ENCODE data around the gene SPTSSB.
A peak's percentile ranks its signal among the peaks of the same experiment; 100 is the strongest.

The SPTSSB gene, protein sequence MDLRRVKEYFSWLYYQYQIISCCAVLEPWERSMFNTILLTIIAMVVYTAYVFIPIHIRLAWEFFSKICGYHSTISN
- total RNA-seq = 0 to 0.18 (median 0) reads per million in 18 experiments

DNA sequence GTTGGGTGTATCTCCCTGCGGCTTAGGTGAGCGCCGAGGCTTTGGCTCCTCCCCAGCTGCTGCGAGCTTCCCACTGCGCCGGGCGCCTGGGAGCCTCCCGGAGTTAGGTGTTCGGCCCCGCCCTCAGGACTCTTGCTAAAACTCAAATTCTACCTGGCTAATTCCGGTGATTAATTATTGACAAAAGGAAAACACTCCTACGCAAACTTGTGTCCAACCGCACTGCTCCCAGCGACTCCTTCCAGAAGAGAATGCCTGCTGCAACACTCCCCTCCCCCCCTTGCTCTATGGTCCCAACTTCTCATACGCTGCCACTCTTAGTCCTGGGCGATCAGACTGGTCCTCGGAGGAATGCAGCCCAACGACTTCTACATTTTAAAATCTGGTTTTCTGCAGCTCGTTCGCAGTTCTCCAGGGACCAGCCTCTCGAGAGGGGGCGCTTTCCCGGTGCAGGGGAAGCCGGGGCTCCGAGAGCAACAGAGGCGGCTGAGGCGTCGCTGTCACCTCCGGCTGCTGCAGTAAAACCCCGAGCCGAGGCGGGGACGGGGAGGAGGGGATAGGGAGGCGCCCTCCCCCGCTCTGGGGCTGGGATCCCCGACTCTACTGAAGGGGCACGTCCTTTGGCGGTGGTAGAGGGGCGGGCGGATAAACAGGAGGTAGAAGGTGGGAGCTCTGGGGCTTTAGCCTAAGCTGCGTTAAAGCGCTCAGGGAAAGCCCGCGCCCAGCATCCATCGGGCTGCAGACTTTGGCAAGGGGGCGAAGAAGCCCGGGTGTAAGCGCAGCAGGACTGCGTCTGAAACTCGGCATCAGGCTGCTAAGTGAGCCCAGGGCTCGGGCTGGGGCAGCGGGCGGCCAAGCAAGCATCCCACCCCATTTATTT is at the start of gene SPTSSB:
Gene SPTSSB (minus strand): TSS at position 77 of the 880 bp plus-strand sequence. CDS start 25,194 bp downstream, outside the sequence.
- DNase-seq = peak; percentile 23 to 28

DNA sequence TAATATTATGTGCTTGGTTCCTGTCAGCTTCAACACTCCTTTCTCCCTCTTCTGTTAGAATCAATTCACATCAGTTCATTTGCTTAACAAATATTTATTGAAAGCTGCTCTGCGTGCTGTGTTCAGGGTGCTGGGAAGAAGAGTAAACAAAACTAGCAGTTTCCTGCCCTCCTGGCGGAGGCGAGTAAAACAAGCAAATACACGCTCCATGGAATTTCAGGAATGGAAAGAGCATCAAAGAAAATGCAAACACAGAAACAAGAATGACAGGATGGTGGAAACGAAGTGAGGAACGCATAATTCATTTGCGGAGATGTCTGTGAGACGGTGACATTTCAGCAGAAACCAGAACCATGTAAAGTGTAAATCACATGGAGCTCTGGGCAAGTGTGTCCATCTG is 49.4 kb upstream of the SPTSSB start:
- DNase-seq = no peak

DNA sequence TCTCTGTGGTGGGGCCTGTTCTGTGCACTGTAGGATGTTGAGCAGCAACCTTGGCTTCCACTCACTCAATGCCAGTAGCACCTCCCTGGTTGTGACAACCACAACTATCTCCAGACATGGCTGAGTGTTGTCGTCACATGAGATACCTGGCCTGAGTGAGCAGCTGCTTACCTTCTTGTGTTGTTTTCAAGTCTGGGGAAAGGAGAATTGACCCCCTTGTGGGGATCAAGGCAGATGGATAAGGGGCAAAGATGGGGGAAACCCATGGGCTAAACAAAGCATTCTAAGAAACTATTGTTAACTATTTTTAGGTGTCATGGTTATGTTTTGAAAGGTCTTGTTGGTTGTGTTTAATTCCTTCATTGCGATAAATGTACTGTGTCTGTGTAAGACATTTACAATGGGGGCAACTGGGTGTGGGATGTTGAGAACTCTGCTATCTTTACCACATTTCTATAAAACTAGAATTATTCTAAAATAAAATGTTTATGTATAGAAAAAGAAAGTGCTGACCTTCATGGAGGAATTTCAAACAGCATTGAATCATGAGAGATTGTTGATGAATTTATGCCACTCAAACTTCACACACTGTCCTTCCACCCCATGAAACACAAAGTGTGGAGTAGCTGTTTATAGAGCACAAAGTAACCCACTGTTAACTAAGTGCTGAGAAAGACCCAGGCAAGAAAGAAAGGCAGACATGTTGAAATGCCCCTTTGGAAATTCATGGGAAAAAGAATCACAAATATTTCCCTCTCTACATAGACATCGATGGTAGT is 48.4 kb upstream of the SPTSSB start:
- no peak for DNase-seq

DNA sequence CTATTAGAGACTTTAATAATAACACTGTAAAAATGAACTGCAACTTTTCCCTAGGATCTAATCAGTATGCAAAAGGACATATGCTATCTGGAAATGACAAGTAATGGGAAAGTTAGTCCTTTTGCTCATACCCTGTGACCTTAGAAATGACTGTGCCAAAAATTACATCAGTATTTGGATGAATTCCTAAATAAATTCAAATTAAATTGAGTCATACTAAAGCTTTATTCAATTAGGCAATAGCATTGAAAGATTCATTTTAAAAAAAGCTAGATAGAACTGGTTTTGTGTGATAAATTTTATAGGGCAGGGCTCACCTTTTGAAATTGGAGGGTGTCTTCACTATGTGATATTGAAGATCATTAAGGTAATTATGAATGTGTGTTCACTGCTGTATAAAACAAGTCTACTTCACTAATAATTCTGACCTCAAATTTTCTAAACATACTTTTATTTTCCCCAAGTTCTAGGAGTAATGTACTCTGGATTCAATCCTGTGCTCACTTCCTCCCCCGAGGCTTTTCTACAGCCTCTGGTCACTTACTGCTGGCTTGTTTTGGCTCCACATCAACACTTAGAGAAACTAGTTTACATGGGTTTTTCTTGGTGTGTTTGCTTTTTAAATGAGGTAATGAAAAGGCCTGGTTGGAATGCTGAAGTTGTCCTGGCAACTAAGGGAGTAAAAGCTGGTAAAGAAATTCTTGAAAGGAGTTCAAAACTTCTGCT is 44.4 kb upstream of the SPTSSB start:
- DNase-seq = no peak

DNA sequence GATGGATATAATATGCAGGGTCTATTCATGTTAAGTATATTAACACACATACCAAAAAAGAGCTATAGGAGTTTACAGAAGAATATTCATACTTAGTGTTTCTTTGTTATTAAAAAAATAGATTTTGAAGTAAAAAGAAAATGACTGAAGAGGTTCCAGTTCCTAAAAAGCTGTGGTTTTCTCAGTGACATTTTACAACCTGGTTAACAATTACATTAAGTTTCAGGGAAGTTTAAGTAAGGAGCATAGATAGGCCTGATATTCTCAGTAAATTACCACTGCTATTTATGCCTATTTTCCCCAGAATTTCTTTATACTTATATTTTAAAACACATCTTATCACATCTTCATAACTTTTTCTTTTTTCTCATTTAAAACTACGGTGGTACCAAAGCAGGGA is 43.6 kb upstream of the SPTSSB start:
- no peak for DNase-seq

DNA sequence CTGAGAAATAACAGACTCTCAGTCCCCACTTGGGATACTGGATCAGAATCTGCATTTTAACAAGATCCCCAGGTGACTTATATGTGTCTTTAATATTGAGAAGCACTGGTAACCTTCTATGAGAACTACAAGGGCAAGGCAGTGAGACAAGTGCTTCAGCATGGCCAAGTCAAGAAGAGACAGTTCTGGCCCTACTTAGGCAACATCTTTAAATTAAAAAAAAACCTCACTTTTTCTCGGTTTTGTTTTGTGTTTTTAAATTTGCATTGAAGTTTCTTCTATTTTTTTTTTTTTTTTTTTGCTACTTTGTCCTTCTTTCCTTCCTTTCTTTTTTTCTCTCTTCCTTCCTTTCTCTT is 42.5 kb upstream of the SPTSSB start:
- no peak for DNase-seq

DNA sequence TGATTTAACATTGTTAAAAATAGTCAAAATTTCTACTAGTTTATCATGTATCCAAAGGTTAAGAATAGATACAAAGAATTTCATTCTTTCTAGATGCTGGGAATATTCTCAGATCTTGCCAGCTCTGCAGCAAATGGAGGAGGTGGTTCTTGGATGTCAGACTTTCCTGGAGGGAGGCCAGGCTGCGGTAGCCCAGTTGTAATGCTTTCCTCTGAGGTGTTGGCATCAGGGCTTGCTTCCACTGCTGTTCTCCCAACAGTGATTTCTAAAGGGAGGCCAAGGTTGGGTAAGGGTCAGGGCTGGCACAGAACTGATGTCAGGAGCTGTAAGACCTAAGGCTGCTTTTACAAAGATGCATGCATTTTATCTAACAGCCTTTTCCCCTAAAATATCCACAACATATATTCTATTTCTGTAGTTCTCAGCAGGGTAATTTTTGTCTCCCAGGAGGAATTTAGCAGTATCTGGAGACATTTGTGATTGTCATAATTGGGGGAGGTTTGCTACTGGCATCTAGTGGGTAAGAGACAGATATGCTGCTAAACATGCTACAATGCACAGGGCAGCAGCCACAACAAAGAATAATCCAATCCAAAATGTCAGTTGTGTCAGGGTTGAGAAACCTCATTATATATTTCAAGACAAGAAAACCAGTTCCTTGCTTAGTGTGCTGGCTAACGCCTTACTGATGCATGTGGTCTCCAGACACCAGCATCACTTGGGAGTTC is 42.0 kb upstream of the SPTSSB start:
- DNase-seq = no peak

DNA sequence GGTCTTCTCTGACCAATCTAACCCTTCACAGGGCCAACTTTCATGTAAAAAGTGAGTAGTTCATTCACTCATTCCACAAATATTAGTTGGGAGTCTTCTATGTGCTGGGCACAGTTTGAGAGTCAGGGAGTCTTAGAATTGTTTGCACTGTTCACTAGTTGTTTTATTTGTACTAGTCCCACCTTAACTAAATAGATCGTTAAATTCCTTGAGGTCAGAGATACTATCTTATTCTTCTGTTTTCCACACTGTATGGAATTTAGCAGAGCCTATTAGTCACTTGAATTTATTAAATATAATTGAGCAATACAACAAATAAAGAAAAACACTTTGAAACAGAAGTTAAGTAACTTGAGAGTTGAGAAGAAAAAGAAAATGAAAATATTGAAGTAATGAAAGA is 40.8 kb upstream of the SPTSSB start:
- DNase-seq = no peak

DNA sequence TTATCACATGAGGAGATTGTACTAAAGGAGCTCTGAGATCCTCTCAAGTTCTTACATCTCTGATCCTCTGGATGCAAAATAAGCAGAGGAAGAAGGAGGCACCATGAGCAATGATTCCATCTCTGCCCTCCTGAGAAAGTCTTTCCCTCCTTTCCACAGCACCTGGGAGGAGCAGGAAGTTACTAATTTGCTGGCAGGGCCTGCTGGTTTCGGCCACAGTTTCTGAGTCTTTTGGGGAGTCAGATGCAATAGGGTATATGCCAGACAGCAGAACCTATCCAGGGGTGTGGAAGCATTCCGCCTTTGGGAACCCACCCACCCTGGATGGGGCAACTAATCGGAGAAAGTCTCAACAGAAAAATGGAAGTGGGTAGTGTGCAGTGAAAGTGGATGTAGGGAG is 38.5 kb upstream of the SPTSSB start:
- DNase-seq = no peak

DNA sequence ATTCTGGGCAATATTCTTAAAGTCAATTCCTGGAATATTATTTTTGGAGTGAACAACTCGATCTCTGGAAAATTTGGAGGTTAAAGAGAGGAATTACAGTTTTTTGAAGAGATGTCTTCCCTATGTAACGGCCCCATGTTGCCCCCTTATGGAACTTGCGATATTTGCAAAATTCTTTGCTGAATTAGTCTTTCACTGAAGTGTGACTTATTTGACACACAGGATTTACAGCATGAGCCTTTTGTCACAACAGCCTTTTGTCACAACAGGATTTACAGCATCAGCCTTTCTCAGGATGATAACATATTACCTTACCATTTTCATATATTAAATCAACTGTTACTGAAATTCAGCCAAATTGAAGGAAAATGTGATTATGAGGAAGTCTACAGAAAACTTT is 37.8 kb upstream of the SPTSSB start:
- peak; percentile 66 to 69 for DNase-seq

DNA sequence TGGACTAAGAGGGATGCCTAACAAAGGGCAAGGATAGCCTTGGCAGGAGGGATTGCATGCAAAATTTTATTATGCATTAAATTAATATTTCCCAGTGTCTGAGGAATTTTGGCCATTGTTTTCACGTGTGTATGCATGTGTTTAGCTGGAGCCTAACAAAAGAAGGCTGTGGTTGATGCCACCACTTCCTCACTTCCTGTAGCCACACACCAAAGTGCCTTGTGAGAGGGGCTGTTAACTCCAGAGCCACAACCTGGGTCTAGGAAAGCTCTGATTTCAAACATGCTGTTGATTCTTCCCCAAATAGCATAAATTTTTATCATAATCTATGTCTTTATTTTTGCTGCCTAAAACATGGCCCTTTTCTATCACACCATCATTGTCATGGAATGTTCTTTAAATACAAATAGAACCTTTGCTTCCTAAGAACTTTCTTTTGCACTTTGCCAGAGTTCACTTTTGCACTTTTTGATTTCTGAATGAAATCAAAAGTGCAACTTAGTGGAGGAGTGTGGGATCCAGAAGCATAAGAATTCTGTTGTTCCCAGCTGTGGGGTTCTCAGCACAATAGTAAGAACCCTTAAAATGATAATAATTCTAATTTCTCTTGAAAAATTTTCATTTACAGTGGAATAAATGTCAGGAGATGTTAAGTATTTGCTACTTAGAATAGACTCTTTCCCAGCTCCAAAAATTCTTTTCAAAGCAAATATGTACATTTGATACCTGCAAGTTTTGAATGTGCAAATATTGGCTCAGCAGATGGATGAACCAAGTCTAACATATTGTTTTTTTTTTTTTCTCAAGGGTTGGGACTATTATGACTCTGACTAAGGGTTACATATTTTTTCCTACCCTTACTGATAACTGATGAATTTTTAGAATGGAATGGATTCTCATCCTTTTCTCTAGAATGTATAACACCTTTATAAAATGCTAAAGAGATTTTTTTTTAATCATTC is 35.6 kb upstream of the SPTSSB start:
- no peak for DNase-seq

DNA sequence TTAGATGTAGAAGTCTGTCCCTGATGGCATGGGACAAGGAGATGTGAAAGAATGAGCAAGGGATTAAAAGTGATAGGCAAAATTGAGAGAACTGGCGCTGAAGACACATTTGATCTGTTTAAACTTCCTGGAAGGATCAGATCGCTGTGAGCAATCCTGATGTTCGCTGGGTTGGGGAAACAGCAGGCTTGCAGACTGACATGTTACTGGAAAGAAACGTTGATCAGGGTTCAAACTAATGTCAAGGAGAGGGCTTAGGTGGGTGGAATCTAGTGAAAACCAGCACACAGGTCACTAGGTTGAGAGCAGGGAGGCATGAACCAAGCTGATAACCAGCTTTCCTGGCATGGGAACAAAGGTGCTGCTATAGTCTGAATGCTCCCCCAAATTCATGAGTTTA is 34.5 kb upstream of the SPTSSB start:
- no peak for DNase-seq

DNA sequence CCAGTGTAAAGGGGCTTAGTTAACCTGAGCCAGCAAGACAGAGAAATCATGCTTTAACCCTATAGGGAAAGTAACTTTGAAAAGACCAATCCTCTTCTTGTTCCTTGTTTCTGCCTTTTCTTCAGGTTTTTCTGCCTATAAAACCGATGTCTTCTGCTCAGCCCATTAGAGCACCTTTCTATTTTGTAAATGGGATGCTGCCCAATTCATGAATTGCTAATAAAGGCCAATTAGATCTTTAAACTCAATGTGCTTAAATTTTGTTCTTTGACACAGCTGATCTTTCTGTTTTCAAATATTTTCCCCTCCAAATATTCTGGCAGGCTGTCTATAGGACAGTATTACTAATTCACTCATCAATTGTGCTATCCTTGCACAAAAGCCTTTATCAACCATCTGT is 33.8 kb upstream of the SPTSSB start:
- no peak for DNase-seq

DNA sequence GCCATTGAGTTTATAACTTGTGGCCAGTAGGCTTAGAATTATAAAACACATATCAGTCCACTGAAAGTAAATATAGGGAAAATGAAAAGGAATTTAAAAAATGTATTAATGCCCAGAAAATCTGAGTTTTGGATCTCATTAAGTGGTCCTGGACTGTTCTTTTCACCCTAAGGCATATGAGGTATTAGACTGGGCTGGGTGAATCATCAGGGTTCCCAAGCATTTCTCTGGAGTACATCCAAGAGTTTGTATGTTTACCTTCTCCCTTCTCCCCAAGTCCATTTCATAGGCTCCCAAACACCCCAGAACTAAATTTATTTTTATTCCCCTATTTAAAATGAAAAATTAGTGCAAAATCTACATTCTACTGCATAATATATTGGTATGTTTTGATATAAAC is 31.9 kb upstream of the SPTSSB start:
- DNase-seq = no peak

DNA sequence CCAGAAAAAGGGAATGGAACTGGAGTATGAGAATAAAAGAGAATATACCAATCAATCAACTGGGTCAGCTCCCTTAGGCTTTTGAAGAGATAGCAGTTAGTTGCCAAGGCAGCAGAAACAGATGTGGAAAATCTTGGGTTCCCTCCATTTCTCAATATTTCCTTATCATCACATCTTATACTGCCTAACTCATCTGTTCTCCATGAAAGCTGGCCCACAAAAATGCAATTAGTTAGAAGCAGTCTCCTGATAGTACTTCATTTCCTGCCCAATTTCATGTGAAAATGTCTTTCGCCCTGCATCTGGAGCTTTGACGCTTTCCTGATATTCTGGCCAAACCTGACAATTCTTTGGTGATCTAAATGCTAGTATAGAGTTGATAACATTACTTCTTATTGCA is 30.1 kb upstream of the SPTSSB start:
- DNase-seq = no peak

DNA sequence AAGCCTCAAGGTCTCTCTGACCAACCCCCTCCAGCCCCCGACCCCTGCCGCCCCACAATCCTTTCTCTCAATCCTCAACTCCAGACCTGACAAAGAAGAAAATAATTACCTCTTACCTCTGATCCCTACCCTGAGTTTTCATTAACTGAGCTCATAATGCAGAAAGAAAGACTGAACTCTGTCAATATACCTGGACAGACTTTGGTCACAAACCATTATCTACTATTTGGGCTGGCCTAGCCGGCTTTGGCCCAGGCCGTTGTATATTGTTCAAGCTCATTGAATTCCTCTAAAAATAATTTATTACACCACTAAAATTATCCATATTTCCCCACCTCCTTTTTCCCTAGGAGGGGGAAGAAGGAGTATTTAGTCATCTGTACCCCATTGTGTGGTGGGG is 29.3 kb upstream of the SPTSSB start:
- no peak for DNase-seq

DNA sequence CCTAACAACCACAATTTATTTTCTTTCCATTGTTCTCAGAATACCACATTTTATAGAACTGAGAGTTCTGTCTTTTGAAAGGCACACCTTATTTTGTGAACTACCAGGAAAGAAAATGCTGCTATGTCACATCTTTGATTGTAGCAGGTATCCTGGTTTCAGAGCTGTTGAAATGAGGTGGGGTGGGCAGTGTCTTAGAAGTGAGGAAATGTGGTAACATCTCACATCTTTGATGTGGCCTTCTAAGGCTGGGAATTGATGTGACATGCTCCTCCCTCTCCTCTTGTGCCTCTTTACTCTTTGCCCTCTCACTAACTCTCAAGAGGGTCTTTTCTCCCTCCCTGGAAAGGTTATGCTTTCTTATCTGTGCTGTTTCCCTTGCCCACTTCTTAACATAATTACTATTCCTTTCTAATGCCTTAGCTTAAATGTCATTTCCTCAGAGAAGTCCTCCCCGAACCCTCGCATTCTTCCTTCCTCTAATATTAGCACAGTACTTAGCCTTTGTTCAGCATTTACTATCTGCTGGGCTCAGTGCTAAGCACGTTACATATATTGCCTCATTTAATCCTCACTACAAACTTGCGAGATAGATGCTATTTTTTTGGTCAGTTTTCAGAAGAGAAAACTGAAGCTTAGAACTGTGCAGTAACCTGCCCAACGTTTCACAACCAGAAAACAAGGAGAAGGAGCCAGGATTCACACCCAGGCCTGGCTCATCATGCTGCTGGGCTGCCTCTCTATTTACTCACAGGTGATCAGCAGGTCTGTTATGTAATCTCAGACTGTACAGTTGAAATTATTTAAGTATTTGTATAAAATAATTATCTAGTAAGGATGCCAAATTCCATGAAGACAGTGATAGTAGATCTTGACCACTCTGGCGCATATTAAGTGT is 24.0 kb upstream of the SPTSSB start:
- DNase-seq = no peak

DNA sequence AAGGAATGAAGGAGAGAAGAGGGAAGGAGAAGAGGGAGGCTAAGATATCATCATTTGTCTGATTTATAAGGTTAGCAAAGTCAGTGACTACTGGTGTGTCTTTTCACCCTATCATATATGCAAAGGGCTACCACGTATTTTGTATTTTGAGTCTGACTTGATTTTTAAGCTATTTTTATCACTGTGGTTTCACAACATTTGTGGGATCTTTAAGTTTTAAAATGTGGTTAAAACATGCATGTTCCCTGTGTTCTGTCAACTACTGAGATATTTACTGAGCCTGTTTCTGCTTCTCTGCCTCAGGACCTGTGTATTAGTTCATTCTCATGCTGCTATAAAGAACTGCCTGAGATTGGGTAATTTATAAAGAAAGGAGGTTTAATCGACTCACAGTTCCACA is 22.5 kb upstream of the SPTSSB start:
- DNase-seq = no peak

DNA sequence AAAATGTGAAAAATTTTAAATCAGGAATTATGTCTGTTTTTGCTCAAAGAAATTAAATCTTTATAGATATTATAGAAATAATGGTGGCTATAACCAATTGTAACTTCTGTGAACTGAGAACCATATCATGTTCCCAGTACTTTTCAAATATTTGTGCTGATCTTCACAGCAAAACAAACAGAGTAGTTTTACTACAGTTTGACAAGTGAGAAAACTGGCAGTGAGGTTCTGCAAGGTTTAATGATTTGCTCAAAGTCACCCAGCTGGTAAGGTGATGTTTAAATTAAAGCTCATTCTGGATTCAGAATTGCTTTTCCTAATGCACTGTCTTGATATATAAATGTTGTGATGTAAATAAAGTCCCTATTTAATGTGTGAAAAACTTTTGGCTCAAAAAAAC is 22.0 kb upstream of the SPTSSB start:
- no peak for DNase-seq

DNA sequence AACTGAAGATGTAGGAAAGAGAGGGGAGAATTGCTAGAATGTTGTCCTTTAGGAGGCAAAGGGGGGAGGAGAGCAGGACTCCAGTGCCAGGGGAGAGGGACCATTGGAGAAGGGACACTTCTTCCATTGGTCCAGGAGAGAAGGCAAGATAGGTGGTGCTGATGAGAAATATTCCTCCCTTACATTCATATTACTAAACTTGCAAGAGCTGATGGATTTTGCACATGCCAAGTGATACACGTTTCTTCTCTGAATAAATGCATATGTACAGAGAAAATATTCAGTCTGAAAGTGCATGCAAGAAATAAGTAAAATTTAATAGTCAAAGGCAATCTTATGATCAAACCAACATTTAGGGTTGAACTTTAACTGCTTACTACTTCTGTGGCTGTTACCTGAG is 21.5 kb upstream of the SPTSSB start:
- DNase-seq = no peak
